Measurements from ENCODE around the gene DAP.
"Not testable (repeated sequence)": the region's sequence is repeated elsewhere in the genome, so short reads cannot be mapped to it uniquely, and the experiment has no call there.

The DAP gene

GRCh38 chr5:10792336-10792735 lies 31.3 kb upstream of the DAP start:
- FAIRE-seq (no peak), DNase-seq (ENCODE audit: insufficient read length, low spot score) (no peak)
- TF ChIP-seq CTCF (IDR thresholded peaks at IDR 0.05; ENCODE audit: insufficient read depth, missing control alignments): no peak

- FAIRE-seq: no peak
- no peak for DNase-seq (ENCODE audit: insufficient read length, low spot score)
- no peak for TF ChIP-seq CTCF (IDR thresholded peaks at IDR 0.05; ENCODE audit: insufficient read depth, missing control alignments)
Observed at GRCh38 chr5:10789726-10790125, 28.7 kb upstream of the DAP start.

GRCh38 chr5:10789021-10789420 lies 28.0 kb upstream of the DAP start:
- no peak for FAIRE-seq
- TF ChIP-seq CTCF (IDR thresholded peaks at IDR 0.05; ENCODE audit: insufficient read depth, missing control alignments): no peak

GRCh38 chr5:10788358-10788757 lies 27.3 kb upstream of the DAP start:
- DNase-seq (ENCODE audit: insufficient read length, low spot score): no peak
- FAIRE-seq: no peak
- no peak for TF ChIP-seq CTCF (IDR thresholded peaks at IDR 0.05; ENCODE audit: insufficient read depth, missing control alignments)

More at GRCh38 chr5:10789021-10789420, 28.0 kb upstream of the DAP start:
- DNase-seq (ENCODE audit: insufficient read length, low spot score): no peak

- TF ChIP-seq CTCF (IDR thresholded peaks at IDR 0.05; ENCODE audit: insufficient read depth, missing control alignments): no peak
- FAIRE-seq (no peak), DNase-seq (ENCODE audit: insufficient read length, low spot score) (no peak)
Observed at GRCh38 chr5:10786835-10787234, 25.8 kb upstream of the DAP start.

- FAIRE-seq: not testable (repeated sequence)
Observed at GRCh38 chr5:10780208-10780607, 19.2 kb upstream of the DAP start.

GRCh38 chr5:10779592-10779991 lies 18.6 kb upstream of the DAP start:
- no peak for FAIRE-seq
- no peak for TF ChIP-seq CTCF (IDR thresholded peaks at IDR 0.05; ENCODE audit: insufficient read depth, missing control alignments)
- DNase-seq (ENCODE audit: insufficient read length, low spot score): no peak

More at GRCh38 chr5:10780208-10780607, 19.2 kb upstream of the DAP start:
- not testable (repeated sequence) for DNase-seq (ENCODE audit: insufficient read length, low spot score)

All from D721Med (cell line).